ENCODE results near the gene PSMG2.

GRCh38 chr18:12656938-12657683, 45.7 kb upstream of the PSMG2 start:
- no peak for TF ChIP-seq EZH2 (IDR thresholded peaks at IDR 0.05; ENCODE audit: borderline replicate concordance, insufficient read depth, low read length, poor library complexity, severe bottlenecking)
- no peak for TF ChIP-seq RAD21 (conservative IDR thresholded peaks at IDR 0.05)
- no peak for TF ChIP-seq CTCF (IDR thresholded peaks at IDR 0.05; ENCODE audit: poor library complexity, severe bottlenecking)
- TF ChIP-seq REST (IDR thresholded peaks at IDR 0.05; ENCODE audit: borderline replicate concordance), result peak; percentile 32
- no peak for TF ChIP-seq EP300 (conservative IDR thresholded peaks at IDR 0.05; ENCODE audit: poor library complexity, severe bottlenecking)

Data from neural cell (in vitro differentiated cells).